A549 (cell line): ENCODE results near the gene C20orf141. TPM values are rescaled to one million over a fixed set of nuclear protein-coding genes. Genes with fewer than 3 reads are reported as not detected.

Experiments
- ATAC-seq, 2 experiments: fragments of 200-7000 bp in 1 of 2; fragments of >200 bp in 1 of 2; cut with Nextera tagmentation in 1 of 2; cut with Tn5 transposase in 1 of 2; 3 replicates each; pipeline versions ENCODE4 v1.8.0 to v1.9.1; 2018 to 2020; ENCODE audit warnings: mild to moderate bottlenecking in 1 of 2, moderate library complexity in 1 of 2
- CTCF ChIA-PET: fragments of 300-600 bp; sonication (Branson Sonifier 250); formaldehyde crosslinking; extraction: SDS; loops from one replicate; lab custom pipeline; 2021; ENCODE audit warnings: antibody characterized with exemption, inconsistent platforms; lab: Yijun Ruan, JAX
- POLR2A ChIA-PET: fragments of 350-600 bp; formaldehyde crosslinking; extraction: SDS; loops from one replicate; lab custom pipeline; 2021; ENCODE audit warnings: antibody characterized with exemption, inconsistent platforms; lab: Yijun Ruan, JAX
- DNase-seq, 2 experiments: peaks; one replicate each; pipeline versions ENCODE4 v3.0.0 to v3.0.0-alpha.2; 2011 to 2016; ENCODE audit warnings: low read depth in 1 of 2, low spot score in 1 of 2
- FAIRE-seq: peaks from 2 replicates; lab custom pipeline; 2011; peaks lifted over from hg19 to GRCh38; lab: Jason Lieb, UNC
- H3K27ac ChIP-seq, 2 experiments: fragments of >200 bp; sonication (Bioruptor Twin); formaldehyde crosslinking; 3 replicates each; pipeline ENCODE4 v1.5.1; 2016 to 2017
- H3K4me1 ChIP-seq: fragments of >200 bp; sonication (Bioruptor Twin); formaldehyde crosslinking; 3 replicates; pipeline ENCODE4 v1.6.1; 2016
- H3K4me2 ChIP-seq: fragments of >200 bp; sonication (Bioruptor Twin); formaldehyde crosslinking; 3 replicates; pipeline ENCODE4 v1.6.1; 2016
- H3K4me3 ChIP-seq: fragments of >200 bp; sonication (Bioruptor Twin); formaldehyde crosslinking; 3 replicates; pipeline ENCODE4 v1.5.1; 2016
- H3K9me3 ChIP-seq: fragments of >200 bp; sonication (Bioruptor Twin); formaldehyde crosslinking; 3 replicates; pipeline ENCODE4 v1.6.1; 2016
- CBX2 ChIP-seq: fragments of 200-600 bp; sonication (generic); IDR thresholded peaks from 2 replicates; pipeline ENCODE4 v1.6.1; 2016; ENCODE audit warnings: low read depth, mild to moderate bottlenecking, borderline replicate concordance
- CHD4 ChIP-seq: fragments of 200-600 bp; sonication (generic); IDR thresholded peaks from 2 replicates; pipeline ENCODE4 v1.6.1; 2016; ENCODE audit warnings: antibody characterized with exemption, mild to moderate bottlenecking, borderline replicate concordance
- E2F6 ChIP-seq: IDR thresholded peaks from 2 replicates; pipeline ENCODE4 v1.6.1; 2012; ENCODE audit warnings: low read depth, borderline replicate concordance
- EHF ChIP-seq: fragments of 250-450 bp; sonication (Bioruptor Pico); IDR thresholded peaks from 2 replicates; pipeline ENCODE4 v1.5.0; 2020; ENCODE audit warnings: mild to moderate bottlenecking
- EP300 ChIP-seq, 2 experiments: fragments of >200 bp; sonication (Bioruptor Twin); formaldehyde crosslinking; IDR thresholded peaks; 2 replicates in 1 of 2; 3 replicates in 1 of 2; pipeline ENCODE4 v1.6.1; 2016 to 2017
- HDAC2 ChIP-seq: fragments of 200-600 bp; sonication (generic); IDR thresholded peaks from 2 replicates; pipeline ENCODE4 v1.6.1; 2016
- HOXB13 ChIP-seq: fragments of 250-450 bp; sonication (Bioruptor Pico); IDR thresholded peaks from 2 replicates; pipeline ENCODE4 v1.5.0; 2020; ENCODE audit warnings: low read depth, mild to moderate bottlenecking, moderate library complexity
- HOXB5 ChIP-seq: fragments of 250-450 bp; sonication (Bioruptor Pico); IDR thresholded peaks from 2 replicates; pipeline ENCODE4 v1.5.0; 2020; ENCODE audit warnings: mild to moderate bottlenecking, moderate library complexity
- JUNB ChIP-seq: fragments of >200 bp; sonication (Bioruptor Twin); formaldehyde crosslinking; IDR thresholded peaks from 2 replicates; pipeline ENCODE4 v1.6.1; 2016
- KDM1A ChIP-seq: fragments of 200-600 bp; sonication (generic); IDR thresholded peaks from 2 replicates; pipeline ENCODE4 v1.6.1; 2016; ENCODE audit warnings: low read depth, mild to moderate bottlenecking
- KDM5A ChIP-seq: fragments of 200-600 bp; sonication (generic); IDR thresholded peaks from 2 replicates; pipeline ENCODE4 v1.6.1; 2016; ENCODE audit warnings: antibody characterized with exemption, mild to moderate bottlenecking
- MAFK ChIP-seq: fragments of 450-650 bp; IDR thresholded peaks from 2 replicates; pipeline ENCODE4 v1.6.1; 2014; ENCODE audit not compliant: partially characterized antibody
- NR3C1 ChIP-seq: fragments of >200 bp; sonication (Bioruptor Twin); formaldehyde crosslinking; IDR thresholded peaks from 3 replicates; pipeline ENCODE4 v1.6.1; 2017
- RAD21 ChIP-seq, 2 experiments: fragments of >200 bp in 1 of 2; sonication (Bioruptor Twin) in 1 of 2; formaldehyde crosslinking in 1 of 2; IDR thresholded peaks in 1 of 2; conservative IDR thresholded peaks in 1 of 2; 2 replicates in 1 of 2; 3 replicates in 1 of 2; pipeline ENCODE4 v1.6.1; 2012 to 2018; ENCODE audit warnings: inconsistent platforms in 1 of 2
- REST ChIP-seq: fragments of 200-600 bp; sonication (generic); IDR thresholded peaks from 2 replicates; pipeline ENCODE4 v1.6.1; 2016; ENCODE audit warnings: antibody characterized with exemption, mild to moderate bottlenecking, moderate library complexity
- RNF2 ChIP-seq: fragments of 200-600 bp; sonication (generic); IDR thresholded peaks from 2 replicates; pipeline ENCODE4 v1.6.1; 2016; ENCODE audit warnings: low read depth, mild to moderate bottlenecking, antibody characterized with exemption, moderate library complexity, borderline replicate concordance
- SMC3 ChIP-seq: fragments of >200 bp; sonication (Bioruptor Twin); formaldehyde crosslinking; IDR thresholded peaks from 3 replicates; pipeline ENCODE4 v1.6.1; 2018; ENCODE audit warnings: inconsistent platforms
- ZC3H11A ChIP-seq: fragments of 450-650 bp; IDR thresholded peaks from 2 replicates; pipeline ENCODE4 v1.6.1; 2014; ENCODE audit warnings: antibody characterized with exemption, mild to moderate bottlenecking
- WGBS: methylation state at CpG from one replicate; pipeline ENCODE4 v1.1.6; 2017; ENCODE audit errors: missing lambda C conversion rate; 5-methylcytosine and 5-hydroxymethylcytosine counted together
- polyA plus RNA-seq, 4 experiments: library from polyadenylated mRNA; depleted of rRNA in 3 of 4; stranded (reverse); fragments of >200 nt; fragmentation: RNase III in 1 of 4; extraction: RNeasy Plus Mini Kit Qiagen cat#74134 plus additional on column Dnase treatment in 1 of 4; gene quantifications; 2 replicates in 3 of 4; 3 replicates in 1 of 4; pipeline ENCODE4 v1.2.3, GENCODE V29; 2011 to 2017
- TF ChIP-seq, protein P1 (sequence below): fragments of >200 bp; sonication (Bioruptor Twin); formaldehyde crosslinking; IDR thresholded peaks from 2 replicates; pipeline ENCODE4 v1.6.1; 2016
- TF ChIP-seq, protein P2 (sequence below): fragments of >200 bp; sonication (Bioruptor Twin); formaldehyde crosslinking; IDR thresholded peaks from 3 replicates; pipeline ENCODE4 v1.6.1; 2016

C20orf141 gene
- polyA plus RNA-seq, 2 of the 4 experiments (the other 2 are of a cell fraction) = 0.16 to 0.56 TPM

DNA sequence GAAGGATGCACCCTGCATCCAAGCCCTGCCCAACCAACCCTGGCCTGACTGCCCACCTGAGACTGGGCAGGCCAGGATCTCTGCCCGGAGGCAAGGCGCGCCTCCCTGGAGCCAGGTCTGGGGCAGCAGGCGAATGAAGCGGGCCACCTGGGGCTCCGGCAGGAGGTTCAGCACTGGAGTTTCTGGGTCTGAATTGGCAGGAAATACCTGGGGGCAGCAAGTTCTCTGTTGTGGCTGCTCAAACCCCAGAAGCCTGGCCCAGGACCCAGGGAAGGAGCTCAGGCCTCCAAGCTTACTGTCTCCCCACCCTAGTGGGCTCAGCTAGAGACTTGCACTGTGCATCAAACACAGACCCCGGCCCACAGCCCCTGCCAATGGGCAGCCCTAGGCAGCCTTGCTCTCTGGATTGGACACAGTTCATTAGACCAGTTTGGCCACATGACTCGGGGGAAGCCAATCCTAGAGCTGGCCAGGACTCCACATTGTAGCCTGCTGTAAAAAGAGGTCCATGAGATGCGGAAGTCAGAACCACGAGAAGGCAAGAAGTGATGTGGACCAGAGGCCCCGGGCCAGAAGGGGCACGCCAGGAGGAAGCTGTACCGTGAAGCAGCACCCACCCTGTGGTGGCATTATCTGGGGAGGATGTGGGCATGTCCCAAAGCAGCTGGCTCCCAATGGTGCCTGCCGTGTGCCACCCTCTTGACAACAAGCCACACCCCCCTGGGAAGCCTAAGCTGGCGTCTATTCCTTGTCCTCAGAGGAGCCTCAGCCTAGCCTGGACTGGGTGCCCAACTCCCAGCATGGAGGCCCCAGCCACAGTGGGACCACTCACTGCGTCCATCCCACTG lies 17.4 kb upstream of the C20orf141 start:
- ATAC-seq = no peak
- peaks cover 12% of the 10 kb centered on the region; the same call in 2 of the 3 replicates for H3K9me3 ChIP-seq
- H3K4me1 ChIP-seq = no peaks in the 10 kb centered on the region
- H3K4me2 ChIP-seq = no peak overlapping the region
- TF ChIP-seq EHF (CRISPR knock-in tag) = no peak
- no peak for TF ChIP-seq HDAC2
- TF ChIP-seq HOXB13 (CRISPR knock-in tag) = no peak
- FAIRE-seq = no peak
- no peak for DNase-seq
- CTCF ChIA-PET = interaction anchor here (0.7 to 2.7 kb wide), 4 partner anchors 15 to 55 kb away, joined by 3 to 8 read pairs (median 4); no protein-coding TSS in a partner anchor
- no peak overlapping the region for H3K27ac ChIP-seq
- POLR2A ChIA-PET = no interaction called here
- no peak overlapping the region for H3K4me3 ChIP-seq
- 62% methylated on average over 16 of the region's 16 CpGs for WGBS

DNA sequence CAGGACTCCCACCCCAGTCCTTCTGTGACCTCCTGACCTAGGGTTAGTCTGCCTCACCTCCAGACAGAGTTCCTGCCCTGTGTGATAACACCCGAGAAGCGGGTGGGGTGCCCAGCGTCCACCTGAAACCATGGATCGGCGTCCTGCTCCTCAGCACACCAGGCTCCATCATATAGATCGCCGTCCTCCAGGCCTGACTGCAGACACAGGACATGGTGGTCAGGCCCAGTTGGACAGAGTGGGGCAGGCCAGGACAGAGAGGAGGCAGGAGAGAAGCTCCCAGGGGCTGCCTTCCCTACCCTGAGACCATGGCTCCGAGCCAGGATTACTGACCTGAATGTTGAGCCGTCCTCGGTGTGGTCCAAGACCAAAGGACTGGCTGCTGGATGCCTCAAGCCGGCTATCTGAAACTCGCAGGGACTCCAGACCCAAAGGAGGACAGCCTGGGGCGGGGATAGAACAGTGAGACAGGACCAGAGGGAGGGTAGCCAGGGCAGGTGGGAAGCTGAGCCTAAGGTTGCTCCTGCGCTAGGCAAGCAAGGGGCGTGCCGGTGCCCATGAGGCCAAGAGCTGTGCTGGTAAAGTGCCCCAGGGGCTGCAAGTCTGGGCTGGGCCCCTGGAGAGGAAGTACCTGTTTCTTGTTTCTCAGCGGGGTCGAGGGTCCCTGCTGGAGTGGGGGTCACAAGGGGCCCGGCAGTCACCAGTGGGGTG lies 16.5 kb upstream of the C20orf141 start:
- WGBS = 73% methylated on average over 19 of the region's 19 CpGs
- no peak overlapping the region for H3K4me3 ChIP-seq
- FAIRE-seq = no peak
- H3K4me1 ChIP-seq = no peaks in the 10 kb centered on the region
- POLR2A ChIA-PET = no interaction called here
- no peak overlapping the region for H3K27ac ChIP-seq
- CTCF ChIA-PET = interaction anchor here (0.7 to 2.7 kb wide), 5 partner anchors 14 to 54 kb away, joined by 3 to 8 read pairs (median 4); no protein-coding TSS in a partner anchor
- H3K9me3 ChIP-seq = peaks cover 15% of the 10 kb centered on the region; the same call in 2 of the 3 replicates
- TF ChIP-seq, protein P1, sequence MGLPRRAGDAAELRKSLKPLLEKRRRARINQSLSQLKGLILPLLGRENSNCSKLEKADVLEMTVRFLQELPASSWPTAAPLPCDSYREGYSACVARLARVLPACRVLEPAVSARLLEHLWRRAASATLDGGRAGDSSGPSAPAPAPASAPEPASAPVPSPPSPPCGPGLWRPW = no peak
- TF ChIP-seq HOXB5 (CRISPR knock-in tag) (no peak), REST (no peak), ZC3H11A (no peak), SMC3 (no peak), RAD21 (conservative IDR thresholded peaks at IDR 0.05 in 1 of 2, IDR thresholded peaks at IDR 0.05 in 1 of 2) (no peak), NR3C1 (no peak), CBX2 (no peak), RNF2 (no peak), KDM5A (no peak), CHD4 (no peak), EP300 (IDR thresholded peaks at IDR 0.05) (no peak), HOXB13 (CRISPR knock-in tag) (no peak), E2F6 (no peak), JUNB (no peak), MAFK (no peak), KDM1A (no peak)
- TF ChIP-seq, protein P2, sequence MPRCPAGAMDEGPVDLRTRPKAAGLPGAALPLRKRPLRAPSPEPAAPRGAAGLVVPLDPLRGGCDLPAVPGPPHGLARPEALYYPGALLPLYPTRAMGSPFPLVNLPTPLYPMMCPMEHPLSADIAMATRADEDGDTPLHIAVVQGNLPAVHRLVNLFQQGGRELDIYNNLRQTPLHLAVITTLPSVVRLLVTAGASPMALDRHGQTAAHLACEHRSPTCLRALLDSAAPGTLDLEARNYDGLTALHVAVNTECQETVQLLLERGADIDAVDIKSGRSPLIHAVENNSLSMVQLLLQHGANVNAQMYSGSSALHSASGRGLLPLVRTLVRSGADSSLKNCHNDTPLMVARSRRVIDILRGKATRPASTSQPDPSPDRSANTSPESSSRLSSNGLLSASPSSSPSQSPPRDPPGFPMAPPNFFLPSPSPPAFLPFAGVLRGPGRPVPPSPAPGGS = no peak
- TF ChIP-seq, all 56 proteins: peak for 0
- DNase-seq = no peak
- ATAC-seq = no peak
- no peak overlapping the region for H3K4me2 ChIP-seq
